ENCODE results near the gene MAST4. TPM values are rescaled to one million over a fixed set of nuclear protein-coding genes. Genes with fewer than 3 reads are reported as not detected.
"Not testable (repeated sequence)": the region's sequence is repeated elsewhere in the genome, so short reads cannot be mapped to it uniquely, and the experiment has no call there.

MAST4 gene
- total and polyA plus RNA-seq, 2 of the 8 experiments (the other 6 are each of a cell fraction or from before 2014, with no cell fraction given) = 1.5 to 2.6 TPM

GRCh38 chr5:66822906-66823305, 226.7 kb downstream of the MAST4 start:
- H2BK15ac ChIP-seq (ENCODE audit: low read length); H3K79me2 ChIP-seq (ENCODE audit: control insufficient read depth in 1 of 2, insufficient read depth in 2 of 2, low read length in 2 of 2); H4K8ac ChIP-seq (ENCODE audit: extremely low read depth, insufficient read depth, low read length); H3K4me1 ChIP-seq (replicated peaks in 1 of 4; ENCODE audit: control insufficient read depth in 3 of 4, insufficient read depth in 4 of 4, low read length in 3 of 4); H2AK5ac ChIP-seq (ENCODE audit: low read depth, low read length); H4K20me1 ChIP-seq (replicated peaks in 1 of 2; ENCODE audit: control insufficient read depth in 1 of 2, insufficient read depth in 2 of 2, low read length in 2 of 2); DNase-seq (ENCODE audit: low read depth in 1 of 2, low spot score in 2 of 2); H3K4me3 ChIP-seq (ENCODE audit: extremely low read depth in 1 of 4, insufficient read depth in 2 of 4, low read depth in 3 of 4, low read length in 4 of 4); H3K4me2 ChIP-seq (ENCODE audit: insufficient read depth in 1 of 2, low read depth in 2 of 2, low read length in 2 of 2); H3K14ac ChIP-seq (ENCODE audit: insufficient read length); H2BK5ac ChIP-seq (ENCODE audit: low read depth, low read length); H3K36me3 ChIP-seq (ENCODE audit: control insufficient read depth in 2 of 4, insufficient read depth in 4 of 4, low read length in 3 of 4); POLR2A ChIA-PET (ENCODE audit: partially characterized antibody); H4K5ac ChIP-seq (ENCODE audit: insufficient read length, low read depth, low read length); H2BK20ac ChIP-seq (ENCODE audit: low read length); H3K4ac ChIP-seq (replicated peaks; ENCODE audit: insufficient read length, low read depth, low read length); H3K23ac ChIP-seq (ENCODE audit: insufficient read length); H3K27ac ChIP-seq (ENCODE audit: low read depth, low read length); FAIRE-seq; H3K23me2 ChIP-seq (ENCODE audit: low read depth, low read length); H3K18ac ChIP-seq (ENCODE audit: extremely low read depth, low read length); H3K27me3 ChIP-seq (replicated peaks in 1 of 4; ENCODE audit: control insufficient read depth in 3 of 4, extremely low read depth in 1 of 4, insufficient read depth in 3 of 4, low read length in 3 of 4); H4K91ac ChIP-seq (replicated peaks; ENCODE audit: insufficient read length, low read length); H2AFZ ChIP-seq (ENCODE audit: low read length); H2BK120ac ChIP-seq (replicated peaks; ENCODE audit: low read depth, low read length); H3K56ac ChIP-seq (replicated peaks; ENCODE audit: insufficient read length, low read depth, low read length); H2BK12ac ChIP-seq (ENCODE audit: low read depth, low read length); H3K9me3 ChIP-seq (ENCODE audit: insufficient read depth in 2 of 2, low read depth in 1 of 2, low read length in 1 of 2); H3K9ac ChIP-seq (replicated peaks in 1 of 4; ENCODE audit: extremely low read depth in 1 of 4, low read depth in 3 of 4, low read length in 3 of 4); H3K79me1 ChIP-seq (ENCODE audit: low read depth, low read length): not testable (repeated sequence)
- WGBS, 2 experiments (ENCODE audit: extremely low coverage in 1 of 2, insufficient coverage in 1 of 2, insufficient read length in 1 of 2, insufficient replicate concordance in 2 of 2, low coverage in 1 of 2, low lambda C conversion rate in 2 of 2, missing lambda C conversion rate in 1 of 2) = 79% methylated on average over 2 of the region's 2 CpGs; no CpG with 5 or more reads in 1 of the 2 experiments
- CTCF ChIA-PET (ENCODE audit: partially characterized antibody) = interaction anchor here (2.5 kb wide), 1 partner anchor 9 kb away, joined by 9 read pairs; no protein-coding TSS in a partner anchor

Data from H1 (cell line).